ENCODE measurements around the gene FSD1.
"Not testable (repeated sequence)": the region's sequence is repeated elsewhere in the genome, so short reads cannot be mapped to it uniquely, and the experiment has no call there.

The FSD1 gene

GRCh38 chr19:4319067-4319718 is 14.8 kb downstream of the FSD1 start:
- no peak for DNase-seq (ENCODE audit: low read depth)

- DNase-seq (ENCODE audit: low read depth), result no peak
Observed at GRCh38 chr19:4320419-4320818, 16.0 kb downstream of the FSD1 start.

- DNase-seq (ENCODE audit: low read depth), result no peak
Observed at GRCh38 chr19:4322942-4323665, 18.7 kb downstream of the FSD1 start.

- no peak for DNase-seq (ENCODE audit: low read depth)
Observed at GRCh38 chr19:4323692-4324091, 19.3 kb downstream of the FSD1 start.

GRCh38 chr19:4324228-4324627 is 19.8 kb downstream of the FSD1 start:
- no peak for DNase-seq (ENCODE audit: low read depth)

- no peak for DNase-seq (ENCODE audit: low read depth)
Observed at GRCh38 chr19:4326215-4326836, 21.9 kb downstream of the FSD1 start.

- no peak for DNase-seq (ENCODE audit: low read depth)
Observed at GRCh38 chr19:4326837-4327251, 22.4 kb downstream of the FSD1 start.

GRCh38 chr19:4327252-4327876 is 23.0 kb downstream of the FSD1 start:
- no peak for DNase-seq (ENCODE audit: low read depth)

GRCh38 chr19:4327877-4328242 is 23.5 kb downstream of the FSD1 start:
- DNase-seq (ENCODE audit: low read depth), result no peak

GRCh38 chr19:4328243-4328990 is 24.0 kb downstream of the FSD1 start:
- DNase-seq (ENCODE audit: low read depth), result peak; percentile 45

- not testable (repeated sequence) for DNase-seq (ENCODE audit: low read depth)
Observed at GRCh38 chr19:4328991-4329681, 24.7 kb downstream of the FSD1 start.

GRCh38 chr19:4329858-4330257 is 25.5 kb downstream of the FSD1 start:
- DNase-seq (ENCODE audit: low read depth), result no peak

- DNase-seq (ENCODE audit: low read depth), result no peak
Observed at GRCh38 chr19:4334929-4335570, 30.7 kb downstream of the FSD1 start.

GRCh38 chr19:4337906-4338440 is 33.6 kb downstream of the FSD1 start:
- DNase-seq (ENCODE audit: low read depth), result no peak

- no peak for DNase-seq (ENCODE audit: low read depth)
Observed at GRCh38 chr19:4338441-4339355, 34.3 kb downstream of the FSD1 start, which contains the start of gene STAP2. Gene STAP2 (minus strand): TSS chr19:4338827. CDS start chr19:4338753, 74 bp downstream.

GRCh38 chr19:4342314-4342614 is 37.9 kb downstream of the FSD1 start:
- peak; percentile 10 for DNase-seq (ENCODE audit: low read depth)

- DNase-seq (ENCODE audit: low read depth), result peak; percentile 100
Observed at GRCh38 chr19:4342615-4343369, 38.4 kb downstream of the FSD1 start.

GRCh38 chr19:4343370-4344307 is 39.2 kb downstream of the FSD1 start, which contains the start of gene MPND:
Gene MPND (plus strand): TSS chr19:4343562. CDS start chr19:4343594, 32 bp downstream.
- peak; percentile 74 for DNase-seq (ENCODE audit: low read depth)
